ENCODE measurements around the gene TMA7.

GRCh38 chr3:48474619-48475018 is 34.6 kb downstream of the TMA7 start:
- no peak for TF ChIP-seq GATA2 (IDR thresholded peaks at IDR 0.05; ENCODE audit: low read depth, low read length)
- TF ChIP-seq GATA3 (IDR thresholded peaks at IDR 0.05; ENCODE audit: low read depth, low read length) = no peak
